ENCODE measurements around the gene ADAM15. TPM values are rescaled to one million over a fixed set of nuclear protein-coding genes. Genes with fewer than 3 reads are reported as not detected.

ADAM15 gene
- total and polyA plus RNA-seq, 2 of the 8 experiments (the other 6 are each of a cell fraction or from before 2014, with no cell fraction given): 32.9 to 37.6 TPM

DNA sequence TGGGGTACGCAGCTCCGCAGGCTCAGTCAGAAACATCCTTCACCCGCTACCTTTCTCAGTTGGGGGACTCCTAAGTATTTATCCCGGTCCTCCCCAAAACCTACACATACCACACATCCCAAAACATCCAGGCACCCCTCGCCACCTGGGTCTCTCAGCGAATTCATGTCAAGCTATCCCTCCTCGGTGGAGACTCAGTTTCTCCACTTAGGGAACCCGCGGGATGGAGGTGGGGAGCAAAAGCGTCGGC is 49.8 kb upstream of the ADAM15 start (continued):
- TF ChIP-seq, protein P1, sequence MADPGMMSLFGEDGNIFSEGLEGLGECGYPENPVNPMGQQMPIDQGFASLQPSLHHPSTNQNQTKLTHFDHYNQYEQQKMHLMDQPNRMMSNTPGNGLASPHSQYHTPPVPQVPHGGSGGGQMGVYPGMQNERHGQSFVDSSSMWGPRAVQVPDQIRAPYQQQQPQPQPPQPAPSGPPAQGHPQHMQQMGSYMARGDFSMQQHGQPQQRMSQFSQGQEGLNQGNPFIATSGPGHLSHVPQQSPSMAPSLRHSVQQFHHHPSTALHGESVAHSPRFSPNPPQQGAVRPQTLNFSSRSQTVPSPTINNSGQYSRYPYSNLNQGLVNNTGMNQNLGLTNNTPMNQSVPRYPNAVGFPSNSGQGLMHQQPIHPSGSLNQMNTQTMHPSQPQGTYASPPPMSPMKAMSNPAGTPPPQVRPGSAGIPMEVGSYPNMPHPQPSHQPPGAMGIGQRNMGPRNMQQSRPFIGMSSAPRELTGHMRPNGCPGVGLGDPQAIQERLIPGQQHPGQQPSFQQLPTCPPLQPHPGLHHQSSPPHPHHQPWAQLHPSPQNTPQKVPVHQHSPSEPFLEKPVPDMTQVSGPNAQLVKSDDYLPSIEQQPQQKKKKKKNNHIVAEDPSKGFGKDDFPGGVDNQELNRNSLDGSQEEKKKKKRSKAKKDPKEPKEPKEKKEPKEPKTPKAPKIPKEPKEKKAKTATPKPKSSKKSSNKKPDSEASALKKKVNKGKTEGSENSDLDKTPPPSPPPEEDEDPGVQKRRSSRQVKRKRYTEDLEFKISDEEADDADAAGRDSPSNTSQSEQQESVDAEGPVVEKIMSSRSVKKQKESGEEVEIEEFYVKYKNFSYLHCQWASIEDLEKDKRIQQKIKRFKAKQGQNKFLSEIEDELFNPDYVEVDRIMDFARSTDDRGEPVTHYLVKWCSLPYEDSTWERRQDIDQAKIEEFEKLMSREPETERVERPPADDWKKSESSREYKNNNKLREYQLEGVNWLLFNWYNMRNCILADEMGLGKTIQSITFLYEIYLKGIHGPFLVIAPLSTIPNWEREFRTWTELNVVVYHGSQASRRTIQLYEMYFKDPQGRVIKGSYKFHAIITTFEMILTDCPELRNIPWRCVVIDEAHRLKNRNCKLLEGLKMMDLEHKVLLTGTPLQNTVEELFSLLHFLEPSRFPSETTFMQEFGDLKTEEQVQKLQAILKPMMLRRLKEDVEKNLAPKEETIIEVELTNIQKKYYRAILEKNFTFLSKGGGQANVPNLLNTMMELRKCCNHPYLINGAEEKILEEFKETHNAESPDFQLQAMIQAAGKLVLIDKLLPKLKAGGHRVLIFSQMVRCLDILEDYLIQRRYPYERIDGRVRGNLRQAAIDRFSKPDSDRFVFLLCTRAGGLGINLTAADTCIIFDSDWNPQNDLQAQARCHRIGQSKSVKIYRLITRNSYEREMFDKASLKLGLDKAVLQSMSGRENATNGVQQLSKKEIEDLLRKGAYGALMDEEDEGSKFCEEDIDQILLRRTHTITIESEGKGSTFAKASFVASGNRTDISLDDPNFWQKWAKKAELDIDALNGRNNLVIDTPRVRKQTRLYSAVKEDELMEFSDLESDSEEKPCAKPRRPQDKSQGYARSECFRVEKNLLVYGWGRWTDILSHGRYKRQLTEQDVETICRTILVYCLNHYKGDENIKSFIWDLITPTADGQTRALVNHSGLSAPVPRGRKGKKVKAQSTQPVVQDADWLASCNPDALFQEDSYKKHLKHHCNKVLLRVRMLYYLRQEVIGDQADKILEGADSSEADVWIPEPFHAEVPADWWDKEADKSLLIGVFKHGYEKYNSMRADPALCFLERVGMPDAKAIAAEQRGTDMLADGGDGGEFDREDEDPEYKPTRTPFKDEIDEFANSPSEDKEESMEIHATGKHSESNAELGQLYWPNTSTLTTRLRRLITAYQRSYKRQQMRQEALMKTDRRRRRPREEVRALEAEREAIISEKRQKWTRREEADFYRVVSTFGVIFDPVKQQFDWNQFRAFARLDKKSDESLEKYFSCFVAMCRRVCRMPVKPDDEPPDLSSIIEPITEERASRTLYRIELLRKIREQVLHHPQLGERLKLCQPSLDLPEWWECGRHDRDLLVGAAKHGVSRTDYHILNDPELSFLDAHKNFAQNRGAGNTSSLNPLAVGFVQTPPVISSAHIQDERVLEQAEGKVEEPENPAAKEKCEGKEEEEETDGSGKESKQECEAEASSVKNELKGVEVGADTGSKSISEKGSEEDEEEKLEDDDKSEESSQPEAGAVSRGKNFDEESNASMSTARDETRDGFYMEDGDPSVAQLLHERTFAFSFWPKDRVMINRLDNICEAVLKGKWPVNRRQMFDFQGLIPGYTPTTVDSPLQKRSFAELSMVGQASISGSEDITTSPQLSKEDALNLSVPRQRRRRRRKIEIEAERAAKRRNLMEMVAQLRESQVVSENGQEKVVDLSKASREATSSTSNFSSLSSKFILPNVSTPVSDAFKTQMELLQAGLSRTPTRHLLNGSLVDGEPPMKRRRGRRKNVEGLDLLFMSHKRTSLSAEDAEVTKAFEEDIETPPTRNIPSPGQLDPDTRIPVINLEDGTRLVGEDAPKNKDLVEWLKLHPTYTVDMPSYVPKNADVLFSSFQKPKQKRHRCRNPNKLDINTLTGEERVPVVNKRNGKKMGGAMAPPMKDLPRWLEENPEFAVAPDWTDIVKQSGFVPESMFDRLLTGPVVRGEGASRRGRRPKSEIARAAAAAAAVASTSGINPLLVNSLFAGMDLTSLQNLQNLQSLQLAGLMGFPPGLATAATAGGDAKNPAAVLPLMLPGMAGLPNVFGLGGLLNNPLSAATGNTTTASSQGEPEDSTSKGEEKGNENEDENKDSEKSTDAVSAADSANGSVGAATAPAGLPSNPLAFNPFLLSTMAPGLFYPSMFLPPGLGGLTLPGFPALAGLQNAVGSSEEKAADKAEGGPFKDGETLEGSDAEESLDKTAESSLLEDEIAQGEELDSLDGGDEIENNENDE (IDR thresholded peaks at IDR 0.05; ENCODE audit: insufficient replicate concordance, low read length): no peak

Measured in H1 (cell line).